Measurements from ENCODE around the gene TGFBR3L.
"Not testable (repeated sequence)": the region's sequence is repeated elsewhere in the genome, so short reads cannot be mapped to it uniquely, and the experiment has no call there.

Gene TGFBR3L

DNA sequence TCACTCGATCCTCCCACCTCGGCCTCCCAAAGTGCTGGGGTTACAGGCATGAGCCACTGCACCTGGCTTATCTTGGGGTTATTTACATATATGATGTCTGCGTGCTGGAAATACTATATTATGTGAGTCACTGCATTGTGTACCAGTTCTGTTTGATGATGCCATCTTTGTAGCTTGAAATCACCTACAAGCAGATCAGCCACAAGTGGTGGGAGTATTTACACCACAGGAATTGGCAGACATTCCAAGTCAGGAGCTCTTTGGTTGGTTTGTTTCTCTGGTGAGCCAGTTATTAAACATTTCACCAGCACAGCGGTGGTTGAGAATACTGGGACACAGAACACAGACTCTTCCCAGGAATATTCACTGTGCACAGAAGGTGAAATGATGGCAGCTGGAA lies 33.3 kb downstream of the TGFBR3L start:
- DNase-seq (ENCODE audit: low spot score), result no peak
- no peak for FAIRE-seq

DNA sequence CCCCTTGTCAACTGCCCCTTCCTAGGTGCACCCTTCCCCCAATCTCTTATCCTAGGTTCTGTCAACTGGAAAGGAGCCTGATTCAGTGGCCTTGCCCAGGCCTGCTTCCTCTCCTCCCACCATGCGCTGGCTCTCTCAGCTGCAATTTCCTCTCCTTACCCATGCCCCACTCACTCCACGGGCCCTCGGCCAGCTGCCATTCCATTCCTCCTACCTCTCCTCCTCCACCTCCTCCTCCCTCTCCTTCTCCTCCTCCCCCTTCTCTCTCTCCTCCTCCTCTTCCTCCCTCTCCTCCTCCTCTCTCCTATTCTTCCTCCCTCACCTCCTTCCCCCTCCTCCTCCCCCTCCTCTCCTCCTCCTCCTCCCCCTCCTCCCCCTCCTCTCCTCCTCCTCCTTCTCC lies 38.4 kb downstream of the TGFBR3L start:
- FAIRE-seq (no peak), DNase-seq (ENCODE audit: low spot score) (no peak)

- DNase-seq (ENCODE audit: low spot score) (no peak), FAIRE-seq (no peak)
Observed at GRCh38 chr19:7953576-7953975, 38.9 kb downstream of the TGFBR3L start.

- no peak for DNase-seq (ENCODE audit: low spot score)
- no peak for FAIRE-seq
Observed at GRCh38 chr19:7955696-7956095, 41.1 kb downstream of the TGFBR3L start.

DNA sequence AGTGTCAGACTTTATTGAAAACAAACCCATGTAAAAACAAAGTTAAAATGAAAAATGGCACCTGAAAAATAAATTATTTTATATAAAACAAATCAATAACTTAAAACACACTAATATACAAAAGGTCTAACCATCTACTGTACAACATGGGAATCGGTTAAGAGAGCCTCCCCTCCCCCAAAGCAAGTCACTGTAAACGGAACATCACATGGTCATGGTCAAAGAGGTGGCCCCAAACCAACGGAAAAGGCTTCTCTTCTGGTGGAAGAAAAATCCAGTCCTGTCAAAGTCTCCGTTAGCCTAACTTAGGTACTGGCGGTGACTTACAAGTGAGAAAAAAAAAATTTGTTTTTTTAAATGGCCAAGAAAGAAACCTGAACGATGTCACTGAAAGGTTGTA lies 44.6 kb downstream of the TGFBR3L start:
- no peak for DNase-seq (ENCODE audit: low spot score)
- FAIRE-seq, result no peak

GRCh38 chr19:7961082-7961481 lies 46.5 kb downstream of the TGFBR3L start:
- FAIRE-seq, result not testable (repeated sequence)

GRCh38 chr19:7961920-7962626 lies 47.4 kb downstream of the TGFBR3L start:
- DNase-seq (ENCODE audit: low spot score), result no peak
- FAIRE-seq, result no peak

More at GRCh38 chr19:7961082-7961481, 46.5 kb downstream of the TGFBR3L start:
- not testable (repeated sequence) for DNase-seq (ENCODE audit: low spot score)

DNA sequence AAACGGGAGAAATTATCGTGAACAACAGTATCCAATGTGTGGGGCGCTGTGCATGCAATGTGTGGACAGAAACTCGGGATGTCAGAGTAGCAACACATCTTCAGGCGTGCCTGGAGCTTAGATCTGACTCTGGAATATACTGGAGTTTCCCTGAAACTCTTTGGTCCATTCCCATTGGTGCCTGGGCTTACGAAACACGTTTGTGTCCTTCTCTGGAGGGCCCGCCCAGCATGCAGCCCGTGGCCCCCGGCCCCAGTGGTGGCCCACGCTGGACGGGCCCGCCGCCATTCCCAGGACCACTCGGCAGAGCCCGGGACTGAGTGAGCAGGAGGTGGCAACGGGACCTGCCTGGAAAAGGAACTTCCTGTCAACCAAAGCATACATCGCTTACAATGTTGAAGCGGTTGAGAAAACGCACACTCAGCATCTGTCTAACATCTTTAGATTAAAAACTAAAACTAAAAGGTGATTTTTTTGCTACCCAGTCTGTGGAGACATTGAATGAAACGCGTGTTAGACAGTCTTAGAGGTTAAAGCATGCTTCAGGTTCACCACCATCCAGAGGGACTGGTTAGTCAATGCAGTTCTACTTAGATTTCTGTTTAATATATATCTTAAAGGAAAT lies 48.1 kb downstream of the TGFBR3L start:
- no peak for FAIRE-seq
- DNase-seq (ENCODE audit: low spot score), result no peak

DNA sequence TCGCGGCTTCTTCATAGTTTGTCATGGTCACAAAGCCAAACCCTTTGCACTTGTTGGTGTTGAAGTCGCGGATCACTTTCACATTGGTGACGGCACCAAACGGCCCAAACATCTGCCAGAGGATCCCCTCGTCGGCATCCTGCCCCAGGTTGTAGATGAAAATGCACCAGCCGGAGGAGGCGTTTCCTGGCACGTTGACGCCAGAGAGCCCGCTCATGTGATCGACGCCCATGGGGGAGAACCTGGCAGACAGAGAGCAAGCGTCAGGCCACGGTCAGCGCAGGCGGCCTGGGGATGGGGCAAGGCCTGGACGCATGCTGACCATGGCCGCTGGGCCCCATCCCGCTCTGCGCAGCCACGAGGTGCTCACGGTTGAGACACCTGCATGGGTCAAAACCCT lies 48.9 kb downstream of the TGFBR3L start:
- FAIRE-seq (no peak), DNase-seq (ENCODE audit: low spot score) (no peak)

DNA sequence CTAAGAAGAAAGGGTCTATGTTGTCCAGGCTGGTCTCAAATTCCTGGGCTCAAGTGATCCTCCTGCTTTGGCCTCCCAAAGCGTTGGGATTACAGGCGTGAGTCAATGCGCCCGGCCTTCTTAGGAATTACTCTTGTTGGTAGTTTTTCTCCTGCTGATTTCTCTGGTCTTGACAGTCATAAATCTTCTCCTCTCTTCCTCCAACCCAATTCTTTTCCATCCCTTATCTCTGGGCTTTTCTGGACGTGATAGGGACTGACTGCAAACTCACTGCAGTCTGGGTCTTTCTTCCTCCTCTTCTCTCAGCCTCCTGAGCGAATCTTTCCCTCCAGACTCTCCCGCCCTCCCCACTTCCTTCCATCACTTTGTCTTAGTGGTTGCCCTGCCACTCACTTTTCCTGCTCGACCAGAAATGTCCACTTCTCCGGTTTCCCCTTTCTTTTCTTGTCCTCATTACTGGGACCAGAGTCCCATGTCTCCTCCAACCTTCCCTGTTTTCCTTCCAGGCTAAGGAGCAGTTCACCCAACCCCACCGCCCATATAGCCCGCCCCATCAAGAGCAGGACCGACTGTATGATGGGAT lies 50.7 kb downstream of the TGFBR3L start:
- DNase-seq (ENCODE audit: low spot score), result no peak
- no peak for FAIRE-seq

GRCh38 chr19:7965921-7966665 lies 51.5 kb downstream of the TGFBR3L start:
- DNase-seq (ENCODE audit: low spot score) (no peak), FAIRE-seq (no peak)

- FAIRE-seq, result no peak
- DNase-seq (ENCODE audit: low spot score), result no peak
Observed at GRCh38 chr19:7968008-7968795, 53.6 kb downstream of the TGFBR3L start.
